GM18870 (cell line): ENCODE measurements around the gene PRRT1.
"Not testable (repeated sequence)": the region's sequence is repeated elsewhere in the genome, so short reads cannot be mapped to it uniquely, and the experiment has no call there.

Experiments used
- ATAC-seq: cut with Tn5 transposase; IDR thresholded peaks from one replicate; pipeline ENCODE4 v1.9.1; 2021; ENCODE audit warnings: moderate library complexity; ENCODE audit not compliant: unreplicated experiment

PRRT1 gene

GRCh38 chr6:32105433-32105832 is 46.3 kb downstream of the PRRT1 start:
- ATAC-seq, result no peak

- no peak for ATAC-seq
Measured at GRCh38 chr6:32102255-32102654, 49.5 kb downstream of the PRRT1 start.

- not testable (repeated sequence) for ATAC-seq
Measured at GRCh38 chr6:32100251-32100650, 51.5 kb downstream of the PRRT1 start.
